ENCODE measurements around the gene UPP2.

The UPP2 gene

DNA sequence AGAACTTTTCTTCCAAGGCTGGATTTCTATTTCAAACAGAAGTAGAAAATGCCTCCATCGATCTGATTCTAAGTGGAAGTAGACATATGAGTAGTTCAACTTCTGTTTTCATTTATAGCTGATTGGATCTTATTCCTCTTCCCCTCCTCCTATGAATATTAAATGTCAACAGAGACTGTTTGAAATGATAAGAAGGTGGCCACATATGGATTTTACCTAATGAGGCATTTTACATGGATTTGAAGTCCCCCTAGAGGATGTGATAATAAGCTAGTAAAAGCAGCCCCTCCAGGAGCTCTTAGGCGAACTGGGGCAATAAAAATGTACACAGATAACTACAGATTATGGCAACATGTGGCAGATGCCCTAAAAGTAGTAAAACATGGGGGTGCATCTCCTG, 71.0 kb downstream of the UPP2 start:
- TF ChIP-seq POLR2AphosphoS5 (IDR thresholded peaks at IDR 0.05; ENCODE audit: borderline replicate concordance, low read depth, low read length) (no peak), FOXP2 (optimal IDR thresholded peaks at IDR 0.05; ENCODE audit: control extremely low read depth, extremely low read length, insufficient read depth) (no peak), EZH2 (IDR thresholded peaks at IDR 0.05) (no peak)
- H3K27ac ChIP-seq = no peak overlapping the region
- H3K9ac ChIP-seq (ENCODE audit: insufficient read length) = no peak overlapping the region
- H3K9me3 ChIP-seq (ENCODE audit: low read depth, low read length) = no peaks in the 10 kb centered on the region
- DNase-seq (ENCODE audit: low read depth, low spot score) = no peak
- no peaks in the 10 kb centered on the region for H3K36me3 ChIP-seq (ENCODE audit: insufficient read depth, low read length)
- no peak overlapping the region for H3K4me3 ChIP-seq

GRCh38 chr2:158174495-158174894, 72.8 kb downstream of the UPP2 start:
- no peaks in the 10 kb centered on the region for H3K9me3 ChIP-seq (ENCODE audit: low read depth, low read length)
- DNase-seq (ENCODE audit: low read depth, low spot score) = no peak
- H3K9ac ChIP-seq (ENCODE audit: insufficient read length) = no peak overlapping the region
- H3K36me3 ChIP-seq (ENCODE audit: insufficient read depth, low read length) = no peaks in the 10 kb centered on the region
- no peak for TF ChIP-seq POLR2AphosphoS5 (IDR thresholded peaks at IDR 0.05; ENCODE audit: borderline replicate concordance, low read depth, low read length)
- TF ChIP-seq EZH2 (IDR thresholded peaks at IDR 0.05) = no peak
- H3K4me3 ChIP-seq = no peak overlapping the region
- H3K27ac ChIP-seq = no peak overlapping the region

DNA sequence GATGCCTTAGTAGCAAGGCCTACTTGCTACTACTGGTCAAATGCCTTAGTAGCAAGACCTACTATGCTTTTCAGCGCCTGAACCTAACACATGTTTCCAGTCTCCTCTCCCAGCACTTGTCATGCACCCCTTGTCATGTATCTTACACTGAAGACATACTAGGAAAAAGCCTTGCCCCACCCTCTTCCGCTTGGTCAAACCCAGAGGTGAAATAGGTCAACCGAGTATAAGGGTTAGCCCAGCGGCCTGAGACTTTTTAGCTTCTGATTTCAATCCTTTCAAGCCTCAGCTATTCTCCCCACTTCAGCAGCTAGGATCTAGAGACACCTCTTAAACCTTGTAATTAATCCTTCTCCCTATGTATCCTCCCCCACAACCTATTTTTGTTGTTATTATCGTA, 73.3 kb downstream of the UPP2 start:
- Histone ChIP-seq H3K9me3 (ENCODE audit: low read depth, low read length) (no peaks in the 10 kb centered on the region), H3K36me3 (ENCODE audit: insufficient read depth, low read length) (no peaks in the 10 kb centered on the region), H3K27ac (no peak overlapping the region), H3K4me3 (no peak overlapping the region), H3K9ac (ENCODE audit: insufficient read length) (no peak overlapping the region)
- TF ChIP-seq FOXP2 (optimal IDR thresholded peaks at IDR 0.05; ENCODE audit: control extremely low read depth, extremely low read length, insufficient read depth) (no peak), POLR2AphosphoS5 (IDR thresholded peaks at IDR 0.05; ENCODE audit: borderline replicate concordance, low read depth, low read length) (no peak), EZH2 (IDR thresholded peaks at IDR 0.05) (no peak)
- DNase-seq (ENCODE audit: low read depth, low spot score) = no peak

- Histone ChIP-seq H3K9me3 (ENCODE audit: low read depth, low read length) (no peaks in the 10 kb centered on the region), H3K9ac (ENCODE audit: insufficient read length) (no peak overlapping the region), H3K27ac (no peak overlapping the region), H3K4me3 (no peak overlapping the region), H3K36me3 (ENCODE audit: insufficient read depth, low read length) (no peaks in the 10 kb centered on the region)
- TF ChIP-seq EZH2 (IDR thresholded peaks at IDR 0.05) (no peak), POLR2AphosphoS5 (IDR thresholded peaks at IDR 0.05; ENCODE audit: borderline replicate concordance, low read depth, low read length) (peak; percentile 27; the same call in 1 of the 2 replicates)
- DNase-seq (ENCODE audit: low read depth, low spot score) = no peak
These were observed 77.0 kb downstream of the UPP2 start for GRCh38 chr2:158178646-158179045.

DNA sequence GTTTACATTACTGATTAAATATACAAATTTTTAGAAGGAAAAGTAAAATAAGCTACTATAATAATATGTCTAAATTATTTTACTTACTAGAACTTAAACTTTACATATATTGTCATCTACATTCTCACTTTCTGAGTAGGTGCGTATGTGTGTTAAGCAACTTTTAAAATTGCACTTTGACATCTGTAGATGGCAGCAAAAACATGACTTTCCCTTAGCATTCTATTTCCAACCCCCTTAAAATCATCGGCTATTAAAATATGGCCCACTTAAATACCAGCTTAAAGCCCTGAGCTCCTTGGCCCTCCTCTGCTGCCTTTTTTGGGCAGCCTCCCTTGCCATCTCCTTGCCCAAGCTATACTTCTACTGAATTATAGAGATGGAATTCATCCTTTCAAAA, 78.0 kb downstream of the UPP2 start:
- Histone ChIP-seq H3K9ac (ENCODE audit: insufficient read length) (no peak overlapping the region), H3K27ac (no peak overlapping the region), H3K9me3 (ENCODE audit: low read depth, low read length) (no peaks in the 10 kb centered on the region), H3K36me3 (ENCODE audit: insufficient read depth, low read length) (no peaks in the 10 kb centered on the region), H3K4me3 (no peak overlapping the region)
- TF ChIP-seq FOXP2 (optimal IDR thresholded peaks at IDR 0.05; ENCODE audit: control extremely low read depth, extremely low read length, insufficient read depth) (no peak), EZH2 (IDR thresholded peaks at IDR 0.05) (no peak), POLR2AphosphoS5 (IDR thresholded peaks at IDR 0.05; ENCODE audit: borderline replicate concordance, low read depth, low read length) (no peak)
- no peak for DNase-seq (ENCODE audit: low read depth, low spot score)

DNA sequence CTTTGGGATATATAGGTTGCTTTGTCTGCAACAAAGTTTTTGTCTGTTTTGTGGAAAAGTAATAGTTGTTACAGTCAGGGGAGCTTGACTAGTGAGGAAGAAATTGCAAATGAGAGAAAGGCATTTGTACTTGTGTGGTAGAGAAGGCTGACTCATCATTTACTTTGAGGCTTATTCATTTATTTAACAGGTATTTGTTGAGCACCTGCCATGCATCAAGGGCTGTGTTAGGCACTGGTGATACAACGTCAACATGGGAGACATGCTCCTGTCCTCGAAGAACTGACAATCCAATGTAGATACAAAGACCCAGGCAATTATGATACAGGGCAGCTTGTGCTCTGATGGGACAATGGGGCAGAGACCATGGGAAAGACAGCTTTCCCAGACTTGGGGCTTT, 79.5 kb downstream of the UPP2 start:
- Histone ChIP-seq H3K27ac (no peak overlapping the region), H3K9me3 (ENCODE audit: low read depth, low read length) (no peaks in the 10 kb centered on the region), H3K9ac (ENCODE audit: insufficient read length) (no peak overlapping the region), H3K36me3 (ENCODE audit: insufficient read depth, low read length) (no peaks in the 10 kb centered on the region), H3K4me3 (no peak overlapping the region)
- no peak for TF ChIP-seq POLR2AphosphoS5 (IDR thresholded peaks at IDR 0.05; ENCODE audit: borderline replicate concordance, low read depth, low read length)
- TF ChIP-seq FOXP2 (optimal IDR thresholded peaks at IDR 0.05; ENCODE audit: control extremely low read depth, extremely low read length, insufficient read depth) = no peak
- no peak for TF ChIP-seq EZH2 (IDR thresholded peaks at IDR 0.05)
- no peak for DNase-seq (ENCODE audit: low read depth, low spot score)

GRCh38 chr2:158182676-158183295, 81.1 kb downstream of the UPP2 start:
- DNase-seq (ENCODE audit: low read depth, low spot score) = no peak
- Histone ChIP-seq H3K9me3 (ENCODE audit: low read depth, low read length) (no peaks in the 10 kb centered on the region), H3K36me3 (ENCODE audit: insufficient read depth, low read length) (no peaks in the 10 kb centered on the region), H3K9ac (ENCODE audit: insufficient read length) (no peak overlapping the region), H3K27ac (no peak overlapping the region), H3K4me3 (no peak overlapping the region)
- no peak for TF ChIP-seq POLR2AphosphoS5 (IDR thresholded peaks at IDR 0.05; ENCODE audit: borderline replicate concordance, low read depth, low read length)
- TF ChIP-seq EZH2 (IDR thresholded peaks at IDR 0.05) = no peak
- no peak for TF ChIP-seq FOXP2 (optimal IDR thresholded peaks at IDR 0.05; ENCODE audit: control extremely low read depth, extremely low read length, insufficient read depth)

DNA sequence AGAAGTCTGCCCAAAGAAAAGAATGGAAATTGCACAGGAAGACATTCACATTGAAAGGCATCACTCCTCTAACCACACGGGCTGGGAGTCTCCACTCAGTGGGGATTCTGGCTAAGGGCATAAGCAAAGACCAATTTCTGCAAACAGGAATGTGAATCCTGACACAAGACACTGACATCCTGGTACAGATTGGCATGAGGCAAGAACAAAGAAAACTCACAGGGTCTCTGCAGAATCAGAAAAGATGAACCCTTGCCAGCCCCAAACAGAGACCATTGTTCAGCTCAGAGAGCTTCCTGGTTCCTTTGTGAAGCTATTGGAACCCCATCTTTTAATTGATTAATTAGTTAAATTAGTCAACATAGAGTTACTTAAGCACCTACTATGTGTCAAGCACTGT, 82.3 kb downstream of the UPP2 start:
- H3K9ac ChIP-seq (ENCODE audit: insufficient read length) = no peak overlapping the region
- H3K4me3 ChIP-seq = no peak overlapping the region
- no peaks in the 10 kb centered on the region for H3K36me3 ChIP-seq (ENCODE audit: insufficient read depth, low read length)
- no peak for DNase-seq (ENCODE audit: low read depth, low spot score)
- H3K27ac ChIP-seq = no peak overlapping the region
- no peaks in the 10 kb centered on the region for H3K9me3 ChIP-seq (ENCODE audit: low read depth, low read length)
- TF ChIP-seq POLR2AphosphoS5 (IDR thresholded peaks at IDR 0.05; ENCODE audit: borderline replicate concordance, low read depth, low read length) (no peak), EZH2 (IDR thresholded peaks at IDR 0.05) (no peak), FOXP2 (optimal IDR thresholded peaks at IDR 0.05; ENCODE audit: control extremely low read depth, extremely low read length, insufficient read depth) (no peak)
